K562 (cell line): ENCODE measurements around the gene RAP2B. TPM values are rescaled to one million over a fixed set of nuclear protein-coding genes. Genes with fewer than 3 reads are reported as not detected.

ENCODE experiments used
- ATAC-seq: fragments of 200-7000 bp; cut with Tn5 transposase; 3 replicates; pipeline ENCODE4 v1.9.1; 2020; ENCODE audit warnings: moderate library complexity
- BruUV-seq: library from RNA; stranded (reverse); fragments of 400-500 nt; replicated peaks from 2 replicates; lab custom pipeline; 2021; lab: Mats Ljungman, UMichigan
- CTCF ChIA-PET: fragments of 300-600 bp; formaldehyde crosslinking; extraction: SDS; loops from one replicate; lab custom pipeline; 2021; ENCODE audit warnings: low intra/inter-chr PET ratio; lab: Yijun Ruan, JAX
- POLR2A ChIA-PET: fragments of 300-600, 350-650 bp; sonication (Branson Sonifier 250); formaldehyde crosslinking; extraction: SDS; loops from one replicate; lab custom pipeline; 2021; ENCODE audit warnings: antibody characterized with exemption, inconsistent platforms; lab: Yijun Ruan, JAX
- DNase-seq, 4 experiments: peaks; one replicate each; pipeline versions ENCODE4 v3.0.0 to v3.0.0-alpha.2; 2011 to 2018; ENCODE audit warnings: low spot score in 3 of 4, mixed read lengths in 3 of 4; ENCODE audit errors: extremely low read depth in 1 of 4
- FAIRE-seq: peaks from 2 replicates; lab custom pipeline; 2011; peaks lifted over from hg19 to GRCh38; lab: Jason Lieb, UNC
- H2AFZ ChIP-seq: 2 replicates; pipeline ENCODE4 v1.6.0; 2011; ENCODE audit warnings: low read depth, low read length, control low read depth, inconsistent platforms
- H3K27ac ChIP-seq: fragments of 200-600 bp; 3 replicates; pipeline ENCODE4 v1.8.0; 2011; ENCODE audit warnings: low read depth, mild to moderate bottlenecking, control low read depth, inconsistent platforms, low read length, moderate library complexity, mixed read lengths; ENCODE audit errors: extremely low read depth
- H3K27me3 ChIP-seq, 2 experiments: fragments of 300-600 bp in 1 of 2; 2 replicates in 1 of 2; 3 replicates in 1 of 2; pipeline versions ENCODE4 v1.6.0 to v1.8.0; 2011; ENCODE audit warnings: inconsistent platforms in 2 of 2, low read length in 2 of 2, mild to moderate bottlenecking in 1 of 2, mixed read lengths in 1 of 2, moderate library complexity in 1 of 2; ENCODE audit not compliant: control insufficient read depth in 2 of 2, insufficient read depth in 2 of 2
- H3K36me3 ChIP-seq: fragments of 300-600 bp; 3 replicates; pipeline ENCODE4 v1.8.0; 2011; ENCODE audit warnings: mild to moderate bottlenecking, low read length, inconsistent platforms; ENCODE audit not compliant: control insufficient read depth, insufficient read depth
- H3K4me1 ChIP-seq, 2 experiments: fragments of 200-600 bp in 1 of 2; replicated peaks in 1 of 2; 2 replicates in 1 of 2; 3 replicates in 1 of 2; pipeline versions ENCODE4 v1.5.1 to v1.8.0; 2011; ENCODE audit warnings: inconsistent platforms in 2 of 2, low read length in 2 of 2, mild to moderate bottlenecking in 1 of 2, mixed read lengths in 1 of 2, moderate library complexity in 1 of 2; ENCODE audit not compliant: control insufficient read depth in 2 of 2, insufficient read depth in 2 of 2
- H3K4me2 ChIP-seq: 2 replicates; pipeline ENCODE4 v1.6.1; 2011; ENCODE audit warnings: low read length, control low read depth, inconsistent platforms, mixed read lengths; ENCODE audit not compliant: insufficient read depth
- H3K4me3 ChIP-seq: fragments of 200-600 bp; sonication (generic), shearing (Covaris generic); 2 replicates; pipeline ENCODE4 v1.5.1; 2016; ENCODE audit warnings: control low read depth, inconsistent platforms
- H3K79me2 ChIP-seq: fragments of 200-600 bp; 3 replicates; pipeline ENCODE4 v1.8.0; 2011; ENCODE audit warnings: low read length, inconsistent platforms; ENCODE audit not compliant: control insufficient read depth, insufficient read depth
- H3K9ac ChIP-seq, 2 experiments: 2 replicates each; pipeline versions ENCODE4 v1.6.0 to v1.6.1; 2011; ENCODE audit warnings: low read depth in 2 of 2, low read length in 2 of 2, control low read depth in 1 of 2, inconsistent platforms in 1 of 2, mild to moderate bottlenecking in 1 of 2, mixed read lengths in 1 of 2; ENCODE audit not compliant: insufficient read depth in 1 of 2
- H3K9me1 ChIP-seq: one replicate; pipeline ENCODE4 v1.6.0; 2011; ENCODE audit warnings: inconsistent platforms, mild to moderate bottlenecking, low read length, moderate library complexity; ENCODE audit not compliant: control insufficient read depth, insufficient read depth
- H3K9me3 ChIP-seq: replicated peaks from 2 replicates; pipeline ENCODE4 v1.5.1; 2011; ENCODE audit warnings: low read depth, low read length, inconsistent platforms; ENCODE audit not compliant: control insufficient read depth, insufficient read depth
- H4K20me1 ChIP-seq: replicated peaks from 2 replicates; pipeline ENCODE4 v1.6.1; 2011; ENCODE audit warnings: low read length, inconsistent platforms, mixed read lengths; ENCODE audit not compliant: control insufficient read depth, insufficient read depth
- BMI1 ChIP-seq: fragments of 150-350 bp; IDR thresholded peaks from 2 replicates; pipeline ENCODE4 v1.6.1; 2014; ENCODE audit warnings: low read length
- HDAC1 ChIP-seq, 2 experiments: fragments of 450-650 bp; IDR thresholded peaks; 2 replicates each; pipeline ENCODE4 v1.6.1; 2016 to 2017; ENCODE audit warnings: inconsistent platforms in 1 of 2, mild to moderate bottlenecking in 1 of 2, moderate library complexity in 1 of 2
- KDM5B ChIP-seq: fragments of 200-600 bp; sonication (generic); IDR thresholded peaks from 2 replicates; pipeline ENCODE4 v1.6.1; 2012; ENCODE audit warnings: low read depth, mild to moderate bottlenecking, moderate library complexity, low read length, control low read depth, inconsistent platforms; ENCODE audit not compliant: insufficient replicate concordance
- POLR2A ChIP-seq: fragments of 450-650 bp; conservative IDR thresholded peaks from 2 replicates; pipeline ENCODE4 v1.6.1; 2016
- RBBP5 ChIP-seq: fragments of 200-600 bp; sonication (generic); IDR thresholded peaks from 2 replicates; pipeline ENCODE4 v1.6.1; 2012; ENCODE audit warnings: borderline replicate concordance, mild to moderate bottlenecking, low read length, control low read depth, inconsistent platforms; ENCODE audit not compliant: insufficient read depth, poor library complexity, severe bottlenecking
- RBFOX2 ChIP-seq: fragments of 200-400 bp; formaldehyde crosslinking; IDR thresholded peaks from 2 replicates; pipeline ENCODE4 v1.6.1; 2017; ENCODE audit warnings: low read depth, mild to moderate bottlenecking, low read length, moderate library complexity
- SMAD4 ChIP-seq: fragments of 250-450 bp; sonication (Bioruptor Pico); conservative IDR thresholded peaks from 2 replicates; pipeline ENCODE4 v1.8.0; 2021; ENCODE audit warnings: inconsistent platforms, mild to moderate bottlenecking, moderate library complexity
- ZFX ChIP-seq: sonication (generic); formaldehyde crosslinking; IDR thresholded peaks from 2 replicates; pipeline ENCODE4 v1.8.0; 2022; ENCODE audit warnings: mild to moderate bottlenecking, missing genetic modification reagents, moderate library complexity
- ZNF121 ChIP-seq: sonication (generic); formaldehyde crosslinking; conservative IDR thresholded peaks from 2 replicates; pipeline ENCODE4 v1.8.0; 2022; ENCODE audit warnings: missing genetic modification reagents
- ZNF263 ChIP-seq: sonication (generic); formaldehyde crosslinking; IDR thresholded peaks from 2 replicates; pipeline ENCODE4 v1.8.0; 2022; ENCODE audit warnings: mild to moderate bottlenecking, missing genetic modification reagents, borderline replicate concordance
- ZSCAN29 ChIP-seq: fragments of 450-650 bp; IDR thresholded peaks from 2 replicates; pipeline ENCODE4 v1.6.1; 2017
- WGBS: fragments of 100-300 bp; shearing (Covaris generic); methylation state at CpG from one replicate; pipeline ENCODE4 v1.1.6; 2016; ENCODE audit warnings: low coverage, mixed read lengths; ENCODE audit not compliant: insufficient coverage; ENCODE audit errors: missing lambda C conversion rate; 5-methylcytosine and 5-hydroxymethylcytosine counted together
- in situ Hi-C: fragments of 300-500 bp; cut with MboI; formaldehyde crosslinking; loops from 4 replicates; pipeline ENCODE4 v1.15.0; 2018; ENCODE audit warnings: inconsistent platforms, mixed read lengths
- intact Hi-C: fragments of 100-400 bp; cut with micrococcal nuclease; formaldehyde crosslinking; loops from 2 replicates; pipeline ENCODE4 v1.14.2; 2022
- polyA plus RNA-seq, 8 experiments: library from polyadenylated mRNA; depleted of rRNA in 4 of 8; stranded (reverse) in 5 of 8; unstranded in 3 of 8; fragments of >200 nt; fragmentation: Nextera tagmentation in 2 of 8; fragmentation: Illumina TruSeq in 1 of 8; extraction: Ambion mirVana in 2 of 8; extraction: Trizol in 1 of 8; gene quantifications; 2 replicates each; pipeline versions ENCODE4 v1.2.1 to v1.2.3, GENCODE V29; 2011 to 2014; ENCODE audit warnings: inconsistent platforms in 1 of 8, missing spikeins in 1 of 8
- total RNA-seq, 7 experiments: library from RNA; depleted of rRNA in 6 of 7; stranded (reverse); fragments of >200 nt in 6 of 7; fragmentation: Illumina TruSeq in 2 of 7; extraction: Trizol in 2 of 7; gene quantifications; 2 replicates each; pipeline versions ENCODE4 v1.2.1 to v1.2.3, GENCODE V29; 2011 to 2021; ENCODE audit warnings: low replicate concordance in 1 of 7
- TF ChIP-seq, protein P1 (sequence below): fragments of 250-450 bp; sonication (Bioruptor Pico); IDR thresholded peaks from 2 replicates; pipeline ENCODE4 v1.9.0; 2021; ENCODE audit warnings: mild to moderate bottlenecking, inconsistent platforms
- TF ChIP-seq, protein P2 (sequence below): fragments of 250-450 bp; sonication (Bioruptor Pico); IDR thresholded peaks from 2 replicates; pipeline ENCODE4 v1.5.1; 2021; ENCODE audit warnings: mild to moderate bottlenecking
- TF ChIP-seq, protein P3 (sequence below), 2 experiments: fragments of 450-650 bp; IDR thresholded peaks; 2 replicates each; pipeline ENCODE4 v1.6.1; 2016

The RAP2B gene
- total and polyA plus RNA-seq, 9 of the 15 experiments (the other 6 are each of a cell fraction or from before 2014, with no cell fraction given): 9.4 to 31.2 (median 15.8) TPM

DNA sequence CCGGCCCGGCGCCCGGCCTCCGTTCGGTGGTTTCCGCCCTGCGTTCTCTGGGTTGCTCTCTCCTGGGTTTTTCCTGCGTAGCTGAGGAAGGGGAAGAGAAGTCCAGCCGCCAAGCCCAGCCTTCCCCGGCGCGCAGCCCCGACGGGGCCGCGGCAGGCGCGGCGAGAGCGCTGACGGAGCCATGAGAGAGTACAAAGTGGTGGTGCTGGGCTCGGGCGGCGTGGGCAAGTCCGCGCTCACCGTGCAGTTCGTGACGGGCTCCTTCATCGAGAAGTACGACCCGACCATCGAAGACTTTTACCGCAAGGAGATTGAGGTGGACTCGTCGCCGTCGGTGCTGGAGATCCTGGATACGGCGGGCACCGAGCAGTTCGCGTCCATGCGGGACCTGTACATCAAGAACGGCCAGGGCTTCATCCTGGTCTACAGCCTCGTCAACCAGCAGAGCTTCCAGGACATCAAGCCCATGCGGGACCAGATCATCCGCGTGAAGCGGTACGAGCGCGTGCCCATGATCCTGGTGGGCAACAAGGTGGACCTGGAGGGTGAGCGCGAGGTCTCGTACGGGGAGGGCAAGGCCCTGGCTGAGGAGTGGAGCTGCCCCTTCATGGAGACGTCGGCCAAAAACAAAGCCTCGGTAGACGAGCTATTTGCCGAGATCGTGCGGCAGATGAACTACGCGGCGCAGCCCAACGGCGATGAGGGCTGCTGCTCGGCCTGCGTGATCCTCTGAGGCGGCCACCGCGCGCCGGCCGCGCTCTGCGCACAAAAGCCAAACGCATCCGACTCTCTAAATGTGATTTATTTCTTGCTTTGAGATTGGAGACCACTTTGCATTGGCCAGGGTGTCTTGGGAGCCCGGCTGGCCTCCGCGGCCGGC is 727 bp downstream of the RAP2B start:
- intact Hi-C loops (loop anchor here (1.0 to 10.0 kb wide), 3 partner anchors 119 to 888 kb away; no protein-coding TSS in a partner anchor), in situ Hi-C loops (no loop called here)
- peak in 2 of 4 experiments; percentile 18 to 62 for DNase-seq
- no peak for FAIRE-seq
- Histone ChIP-seq H3K9me3 (no peaks in the 10 kb centered on the region), H3K79me2 (peaks cover 58% of the 10 kb centered on the region), H3K9ac (peak overlapping the region; percentile 84 to 99), H2AFZ (peak overlapping the region; percentile 54), H3K9me1 (no peaks in the 10 kb centered on the region), H3K27ac (peak overlapping the region; percentile 84), H3K4me3 (peak overlapping the region; percentile 88), H3K4me2 (peak overlapping the region; percentile 95), H3K4me1 (peaks cover 12 to 24% of the 10 kb centered on the region in 2 experiments; a peak in 4 of 5 replicates), H4K20me1 (no peaks in the 10 kb centered on the region; the same call in 1 of the 2 replicates), H3K27me3 (no peaks in the 10 kb centered on the region), H3K36me3 (peaks cover 28% of the 10 kb centered on the region)
- POLR2A ChIA-PET: no interaction called here
- ATAC-seq: peak; percentile 15
- CTCF ChIA-PET: interaction anchor here (1.1 kb wide), 1 partner anchor 9 kb away, joined by 3 read pairs; no protein-coding TSS in a partner anchor
- no TSS peak for BruUV-seq
- WGBS: under 1% methylated on average over 76 of the region's 86 CpGs
- TF ChIP-seq, protein P1, sequence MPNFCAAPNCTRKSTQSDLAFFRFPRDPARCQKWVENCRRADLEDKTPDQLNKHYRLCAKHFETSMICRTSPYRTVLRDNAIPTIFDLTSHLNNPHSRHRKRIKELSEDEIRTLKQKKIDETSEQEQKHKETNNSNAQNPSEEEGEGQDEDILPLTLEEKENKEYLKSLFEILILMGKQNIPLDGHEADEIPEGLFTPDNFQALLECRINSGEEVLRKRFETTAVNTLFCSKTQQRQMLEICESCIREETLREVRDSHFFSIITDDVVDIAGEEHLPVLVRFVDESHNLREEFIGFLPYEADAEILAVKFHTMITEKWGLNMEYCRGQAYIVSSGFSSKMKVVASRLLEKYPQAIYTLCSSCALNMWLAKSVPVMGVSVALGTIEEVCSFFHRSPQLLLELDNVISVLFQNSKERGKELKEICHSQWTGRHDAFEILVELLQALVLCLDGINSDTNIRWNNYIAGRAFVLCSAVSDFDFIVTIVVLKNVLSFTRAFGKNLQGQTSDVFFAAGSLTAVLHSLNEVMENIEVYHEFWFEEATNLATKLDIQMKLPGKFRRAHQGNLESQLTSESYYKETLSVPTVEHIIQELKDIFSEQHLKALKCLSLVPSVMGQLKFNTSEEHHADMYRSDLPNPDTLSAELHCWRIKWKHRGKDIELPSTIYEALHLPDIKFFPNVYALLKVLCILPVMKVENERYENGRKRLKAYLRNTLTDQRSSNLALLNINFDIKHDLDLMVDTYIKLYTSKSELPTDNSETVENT (CRISPR knock-in tag): 0 out of 2 replicates have a peak, but pooled peaks have one; percentile 23
- TF ChIP-seq ZSCAN29 (peak; percentile 69; the same call in 1 of the 2 replicates), ZNF121 (CRISPR knock-in tag) (no peak), SMAD4 (CRISPR knock-in tag) (no peak; the same call in none of the 2 replicates), ZNF263 (CRISPR knock-in tag) (0 out of 2 replicates have a peak, but pooled peaks have one; percentile 35), RBFOX2 (peak; percentile 69), POLR2A (0 out of 2 replicates have a peak, but pooled peaks have one; percentile 20), ZFX (CRISPR knock-in tag) (peak; percentile 51), BMI1 (no peak), KDM5B (peak; percentile 66), RBBP5 (peak; percentile 80), HDAC1 (IDR thresholded peaks at IDR 0.05) (0 out of 4 replicates have a peak, but pooled peaks of 1 of the 2 experiments have one; percentile 14)
- TF ChIP-seq, protein P2, sequence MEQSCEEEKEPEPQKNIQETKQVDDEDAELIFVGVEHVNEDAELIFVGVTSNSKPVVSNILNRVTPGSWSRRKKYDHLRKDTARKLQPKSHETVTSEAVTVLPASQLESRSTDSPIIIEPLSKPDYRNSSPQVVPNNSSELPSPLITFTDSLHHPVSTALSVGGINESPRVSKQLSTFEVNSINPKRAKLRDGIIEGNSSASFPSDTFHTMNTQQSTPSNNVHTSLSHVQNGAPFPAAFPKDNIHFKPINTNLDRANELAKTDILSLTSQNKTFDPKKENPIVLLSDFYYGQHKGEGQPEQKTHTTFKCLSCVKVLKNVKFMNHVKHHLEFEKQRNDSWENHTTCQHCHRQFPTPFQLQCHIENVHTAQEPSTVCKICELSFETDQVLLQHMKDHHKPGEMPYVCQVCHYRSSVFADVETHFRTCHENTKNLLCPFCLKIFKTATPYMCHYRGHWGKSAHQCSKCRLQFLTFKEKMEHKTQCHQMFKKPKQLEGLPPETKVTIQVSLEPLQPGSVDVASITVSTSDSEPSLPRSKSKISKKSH (CRISPR knock-in tag): no peak
- TF ChIP-seq, protein P3, sequence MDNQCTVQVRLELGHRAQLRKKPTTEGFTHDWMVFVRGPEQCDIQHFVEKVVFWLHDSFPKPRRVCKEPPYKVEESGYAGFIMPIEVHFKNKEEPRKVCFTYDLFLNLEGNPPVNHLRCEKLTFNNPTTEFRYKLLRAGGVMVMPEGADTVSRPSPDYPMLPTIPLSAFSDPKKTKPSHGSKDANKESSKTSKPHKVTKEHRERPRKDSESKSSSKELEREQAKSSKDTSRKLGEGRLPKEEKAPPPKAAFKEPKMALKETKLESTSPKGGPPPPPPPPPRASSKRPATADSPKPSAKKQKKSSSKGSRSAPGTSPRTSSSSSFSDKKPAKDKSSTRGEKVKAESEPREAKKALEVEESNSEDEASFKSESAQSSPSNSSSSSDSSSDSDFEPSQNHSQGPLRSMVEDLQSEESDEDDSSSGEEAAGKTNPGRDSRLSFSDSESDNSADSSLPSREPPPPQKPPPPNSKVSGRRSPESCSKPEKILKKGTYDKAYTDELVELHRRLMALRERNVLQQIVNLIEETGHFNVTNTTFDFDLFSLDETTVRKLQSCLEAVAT (IDR thresholded peaks at IDR 0.05): peak in 1 of 2 experiments; percentile 9; a peak in 2 of 4 replicates
